Kidney capillary endothelial cell (primary cell): ENCODE results near the gene PEX14.

Experiments used
- DNase-seq: peaks from one replicate; pipeline ENCODE4 v3.0.0-alpha.2; 2018; ENCODE audit warnings: low spot score

The PEX14 gene

GRCh38 chr1:10620776-10621175, 146.0 kb downstream of the PEX14 start:
- DNase-seq: no peak

GRCh38 chr1:10621906-10622305, 147.2 kb downstream of the PEX14 start:
- DNase-seq: no peak

GRCh38 chr1:10622910-10623685, 148.3 kb downstream of the PEX14 start:
- DNase-seq: no peak

- no peak for DNase-seq
Observed at GRCh38 chr1:10623686-10624145, 149.0 kb downstream of the PEX14 start.

GRCh38 chr1:10624256-10625050, 149.7 kb downstream of the PEX14 start:
- no peak for DNase-seq

- no peak for DNase-seq
Observed at GRCh38 chr1:10625076-10625475, 150.3 kb downstream of the PEX14 start.

- DNase-seq: no peak
Observed at GRCh38 chr1:10625554-10625953, 150.8 kb downstream of the PEX14 start.

- no peak for DNase-seq
Observed at GRCh38 chr1:10626131-10626731, 151.5 kb downstream of the PEX14 start.

GRCh38 chr1:10626791-10627410, 152.2 kb downstream of the PEX14 start:
- no peak for DNase-seq

- no peak for DNase-seq
Observed at GRCh38 chr1:10628685-10629084, 153.9 kb downstream of the PEX14 start.

GRCh38 chr1:10629091-10629815, 154.5 kb downstream of the PEX14 start:
- DNase-seq: no peak

GRCh38 chr1:10629816-10630571, 155.2 kb downstream of the PEX14 start:
- DNase-seq: no peak

- no peak for DNase-seq
Observed at GRCh38 chr1:10630661-10631120, 155.9 kb downstream of the PEX14 start.

- DNase-seq: no peak
Observed at GRCh38 chr1:10631121-10631810, 156.5 kb downstream of the PEX14 start.

GRCh38 chr1:10631811-10632593, 157.3 kb downstream of the PEX14 start:
- DNase-seq: no peak

- DNase-seq: no peak
Observed at GRCh38 chr1:10632691-10633090, 157.9 kb downstream of the PEX14 start.

GRCh38 chr1:10633416-10633815, 158.7 kb downstream of the PEX14 start:
- no peak for DNase-seq

- no peak for DNase-seq
Observed at GRCh38 chr1:10634075-10634427, 159.3 kb downstream of the PEX14 start.

- no peak for DNase-seq
Observed at GRCh38 chr1:10634428-10635084, 159.8 kb downstream of the PEX14 start.
